ENCODE data around the gene GPANK1.

- no peak for TF ChIP-seq YY1 (IDR thresholded peaks at IDR 0.05; ENCODE audit: insufficient read depth, insufficient read length)
- no peak for TF ChIP-seq ZNF274 (IDR thresholded peaks at IDR 0.05; ENCODE audit: low read depth, low read length)
- no peak for TF ChIP-seq SUZ12 (IDR thresholded peaks at IDR 0.05; ENCODE audit: extremely low read depth, insufficient read depth, insufficient read length)
Measured at GRCh38 chr6:31686483-31686882, 21.7 kb upstream of the GPANK1 start.
